ENCODE measurements around the gene KDM2A.
"Not testable (repeated sequence)": the region's sequence is repeated elsewhere in the genome, so short reads cannot be mapped to it uniquely, and the experiment has no call there.

The KDM2A gene

DNA sequence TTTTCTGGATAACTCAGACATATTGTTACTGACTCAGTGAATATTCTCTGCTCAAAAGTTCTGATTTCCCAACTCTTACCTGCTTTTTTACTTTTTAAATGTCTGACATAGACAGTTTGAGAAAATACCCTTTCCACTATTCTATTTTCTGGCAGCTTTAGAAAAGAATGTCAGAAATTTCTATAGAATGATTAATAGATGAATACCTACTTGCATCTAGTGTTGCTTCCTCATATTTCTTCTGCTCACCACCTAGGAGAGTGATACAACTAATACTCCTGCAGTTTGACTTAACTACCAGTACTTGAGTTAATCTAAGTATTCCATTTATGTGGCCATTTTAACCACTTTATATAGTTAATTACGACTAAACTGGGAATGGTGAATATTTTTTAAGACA is 55.2 kb downstream of the KDM2A start:
- DNase-seq, result no peak

DNA sequence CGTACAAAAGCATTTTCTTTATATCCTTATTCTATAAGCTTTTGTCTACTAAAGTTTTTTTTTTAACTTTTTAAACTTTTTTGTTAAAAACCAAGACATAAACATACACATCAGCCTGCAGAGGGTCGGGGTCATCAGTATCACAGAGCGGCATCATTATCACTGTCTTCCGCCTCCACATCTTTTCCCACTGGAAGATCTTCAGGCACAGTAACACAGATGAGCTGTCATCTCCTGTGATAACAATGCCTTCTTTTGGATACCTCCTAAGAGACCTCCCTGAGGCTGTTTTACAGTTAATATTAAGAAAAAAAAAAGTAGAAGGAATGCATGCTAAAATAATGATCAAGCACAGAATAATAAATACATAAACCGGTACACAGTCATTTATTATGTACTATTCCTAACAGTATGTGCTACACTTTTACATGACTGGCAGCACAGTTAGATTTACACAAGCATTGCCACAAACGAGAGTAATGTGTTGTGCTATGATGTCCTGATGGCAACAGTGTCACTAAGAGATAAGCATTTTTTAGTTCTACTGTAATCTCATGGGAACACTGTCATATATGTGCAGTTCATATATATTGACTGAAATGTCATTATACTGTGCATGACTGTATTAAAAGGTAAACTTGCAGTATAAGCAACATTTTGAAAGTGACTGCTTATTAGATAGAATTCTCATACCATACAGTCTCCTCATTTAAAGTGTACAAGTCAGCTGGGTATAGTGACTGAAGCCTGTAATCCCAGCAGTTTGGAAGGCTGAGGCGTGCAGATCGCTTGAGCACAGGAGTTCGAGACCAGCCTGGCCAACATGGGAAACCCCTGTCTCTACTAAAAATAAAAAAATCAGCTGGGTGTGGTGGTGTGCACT is 58.6 kb downstream of the KDM2A start:
- no peak for DNase-seq

DNA sequence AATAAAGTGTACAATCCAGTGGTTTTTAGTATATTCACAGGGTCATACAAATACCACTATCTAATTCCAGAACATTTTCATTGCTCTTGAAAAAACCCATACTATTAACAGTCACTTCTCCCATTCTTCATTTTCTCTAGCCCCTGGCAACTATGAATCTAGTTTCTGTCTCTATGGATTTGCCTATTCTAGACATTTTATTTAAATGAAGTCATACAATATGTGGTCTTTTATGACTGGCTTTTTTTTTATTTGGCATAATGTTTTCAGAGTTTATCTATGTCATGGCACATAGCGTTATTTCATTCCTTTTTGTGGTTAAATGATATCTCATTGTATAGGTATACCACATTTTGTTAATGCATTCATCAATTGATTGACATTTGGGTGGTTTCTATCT is 59.4 kb downstream of the KDM2A start:
- no peak for DNase-seq

DNA sequence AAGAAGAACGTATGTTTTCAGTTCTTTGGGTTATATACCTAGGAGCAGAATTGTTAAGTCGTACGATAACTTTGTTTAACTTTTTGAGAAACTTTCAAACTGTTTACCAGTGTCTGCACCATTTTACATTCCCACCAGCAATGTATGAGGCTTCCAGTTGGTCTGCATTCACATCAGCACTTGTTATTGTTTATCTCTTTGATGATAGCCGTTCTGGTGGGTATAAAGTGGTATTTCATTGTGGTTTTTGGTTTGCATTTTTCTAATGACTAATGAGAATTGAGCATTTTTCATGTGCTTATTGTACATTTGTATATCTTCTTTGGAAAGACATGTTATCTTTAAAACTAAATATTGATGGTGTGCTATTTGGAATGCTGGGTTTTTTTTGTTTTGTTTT is 59.8 kb downstream of the KDM2A start:
- DNase-seq, result no peak

DNA sequence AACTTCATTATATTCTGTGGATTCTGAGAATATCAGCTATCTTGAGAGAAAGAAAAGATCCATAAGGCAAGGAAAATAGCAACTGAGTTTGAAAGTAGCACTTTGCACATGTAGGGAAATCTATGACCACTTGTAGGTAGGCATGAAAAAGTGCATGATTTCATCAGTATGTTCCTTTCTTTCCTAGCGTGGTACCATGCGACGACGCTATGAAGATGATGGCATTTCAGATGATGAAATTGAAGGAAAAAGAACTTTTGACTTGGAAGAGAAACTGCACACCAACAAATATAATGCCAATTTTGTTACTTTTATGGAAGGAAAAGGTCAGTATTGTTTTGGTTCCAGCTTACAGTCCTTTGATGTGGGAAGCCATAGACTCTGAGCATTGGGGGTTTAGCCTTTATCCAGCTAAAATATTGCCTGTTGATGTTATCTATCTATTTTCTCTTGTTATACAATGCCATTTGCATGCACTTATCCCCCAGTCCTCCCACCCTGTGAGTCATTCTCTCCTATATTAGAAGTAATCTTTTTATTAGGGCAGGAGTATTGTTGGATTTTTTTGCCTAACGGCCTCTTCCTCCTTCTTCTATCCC is 60.9 kb downstream of the KDM2A start:
- no peak for DNase-seq

DNA sequence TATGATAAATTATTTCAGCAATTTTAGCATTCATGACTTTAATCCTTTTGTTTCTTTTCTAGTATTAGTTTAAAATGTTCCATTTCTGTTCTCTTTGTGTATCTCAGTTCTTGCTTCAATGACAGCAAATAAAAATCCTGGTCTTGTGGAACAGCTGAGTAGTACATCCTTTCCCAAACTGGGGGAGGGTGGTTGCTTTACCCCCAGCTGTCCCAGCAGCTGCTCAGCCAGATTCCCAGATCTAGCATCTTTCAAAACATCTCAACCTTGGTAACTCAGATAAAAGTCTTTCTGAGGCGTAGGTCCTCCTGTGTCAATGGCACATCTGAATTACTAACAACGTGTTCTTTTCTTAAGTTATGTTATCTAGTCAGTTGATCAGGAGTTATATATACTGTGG is 75.0 kb downstream of the KDM2A start:
- no peak for DNase-seq

DNA sequence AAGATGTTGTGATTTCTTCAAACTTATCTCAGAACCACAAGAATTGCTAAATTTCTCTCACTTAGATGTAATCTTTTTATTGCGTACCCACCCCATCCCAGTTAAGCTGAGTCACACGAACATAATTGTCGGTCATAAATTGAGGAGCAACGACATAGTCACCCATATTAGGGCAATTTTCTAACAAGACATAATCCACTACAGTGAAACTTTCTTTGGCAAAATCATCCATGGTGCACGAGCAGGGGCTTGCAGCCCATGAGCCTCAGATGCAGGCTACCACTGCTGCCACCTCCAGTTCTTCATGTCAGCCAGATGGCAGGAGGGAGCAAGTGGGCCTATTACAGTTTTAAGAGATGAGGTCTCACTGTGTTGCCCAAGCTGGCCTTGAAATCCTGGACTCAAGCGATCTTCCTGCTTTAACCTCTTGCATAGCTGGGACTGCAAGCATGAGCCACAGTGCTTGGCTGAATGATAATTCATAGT is 77.0 kb downstream of the KDM2A start:
- DNase-seq, result no peak

DNA sequence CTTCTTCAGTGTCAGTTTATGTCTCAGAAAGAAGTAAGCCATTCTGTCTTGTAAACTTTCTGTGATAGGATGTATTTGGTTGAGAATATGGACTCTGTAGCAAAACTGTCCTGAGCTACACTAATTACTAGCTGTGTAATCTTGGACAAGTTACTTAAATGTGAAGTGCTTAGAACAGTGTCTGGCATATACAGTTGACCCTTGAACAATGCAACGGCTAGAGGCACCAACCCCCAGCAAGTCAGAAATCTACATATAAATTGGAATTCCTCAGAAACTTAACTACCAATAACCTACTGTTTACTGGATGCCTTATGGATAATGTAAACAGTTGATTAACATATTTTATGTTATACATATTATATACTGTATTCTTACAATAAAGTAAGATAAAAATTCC is 78.5 kb downstream of the KDM2A start:
- no peak for DNase-seq

DNA sequence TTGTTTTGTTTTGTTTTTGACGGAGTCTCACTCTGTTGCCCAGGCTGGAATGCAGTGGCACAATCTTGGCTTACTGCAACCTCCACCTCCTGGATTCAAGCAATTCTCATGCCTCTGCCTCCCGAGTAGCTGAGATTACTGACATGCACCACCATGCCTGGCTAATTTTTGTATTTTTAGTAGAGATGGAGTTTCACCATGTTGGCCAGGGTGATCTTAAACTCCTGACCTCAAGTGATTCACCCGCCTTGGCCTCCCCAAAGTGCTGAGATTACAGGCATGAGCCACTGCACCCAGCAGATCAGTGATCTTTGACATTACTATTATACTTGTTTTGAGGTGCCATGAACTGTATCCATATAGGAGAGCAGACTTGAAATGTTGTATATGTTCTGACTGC is 79.7 kb downstream of the KDM2A start:
- DNase-seq, result not testable (repeated sequence)

DNA sequence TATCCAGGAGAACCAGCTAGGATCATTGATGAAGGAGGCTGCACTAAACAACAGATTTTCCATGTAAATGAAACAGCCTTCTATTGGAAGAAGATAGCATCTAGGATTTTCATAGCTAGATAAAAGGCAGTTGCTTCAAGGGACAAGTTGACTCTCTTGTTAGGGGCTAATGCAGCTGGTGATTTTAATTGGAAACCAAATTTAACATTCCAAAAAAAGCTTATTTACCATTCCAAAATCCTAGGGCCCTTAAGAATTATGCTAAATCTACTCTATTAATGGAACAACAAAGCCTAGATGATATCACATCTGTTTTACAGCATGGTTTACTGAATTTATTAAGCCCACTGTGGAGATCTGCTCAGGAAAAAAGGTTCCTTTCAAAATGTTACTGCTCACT is 80.7 kb downstream of the KDM2A start:
- DNase-seq, result no peak

DNA sequence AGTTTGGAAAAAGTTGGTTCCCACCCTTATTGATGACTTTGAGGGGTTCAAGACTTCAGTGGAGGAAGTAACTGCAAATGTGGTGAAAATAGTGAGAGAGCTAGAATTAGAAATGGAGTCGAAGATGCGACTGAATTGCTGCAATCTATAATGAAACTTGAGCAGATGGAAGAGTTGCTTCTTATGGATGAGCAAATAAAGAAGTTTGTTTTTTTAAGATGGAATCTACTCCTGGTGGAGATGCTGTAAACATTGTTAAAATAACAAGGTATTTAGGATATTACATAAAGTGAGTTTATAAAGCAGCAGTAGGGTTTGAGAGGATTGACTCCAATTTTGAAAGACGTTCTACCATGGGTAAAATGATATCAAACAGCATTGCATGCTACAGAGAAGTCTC is 83.0 kb downstream of the KDM2A start:
- DNase-seq, result no peak

DNA sequence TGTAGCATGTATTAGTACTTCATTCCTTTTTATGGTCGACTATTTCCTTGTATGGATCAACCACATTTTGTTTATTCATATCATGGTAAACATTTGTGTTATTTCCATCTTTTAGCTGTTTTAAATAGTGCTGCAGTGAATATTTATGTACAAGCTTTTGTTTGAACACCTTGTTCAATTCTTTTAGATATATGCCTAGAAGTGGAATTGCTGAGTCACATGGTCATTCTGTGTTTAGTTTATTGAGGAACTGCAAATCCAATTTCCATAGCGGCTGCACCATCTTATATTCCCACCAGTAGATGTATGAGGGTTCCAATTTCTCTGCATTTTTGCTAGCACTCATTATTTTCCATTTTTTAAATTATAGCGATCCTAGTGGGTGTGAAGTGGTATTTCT is 85.8 kb downstream of the KDM2A start:
- DNase-seq, result no peak

DNA sequence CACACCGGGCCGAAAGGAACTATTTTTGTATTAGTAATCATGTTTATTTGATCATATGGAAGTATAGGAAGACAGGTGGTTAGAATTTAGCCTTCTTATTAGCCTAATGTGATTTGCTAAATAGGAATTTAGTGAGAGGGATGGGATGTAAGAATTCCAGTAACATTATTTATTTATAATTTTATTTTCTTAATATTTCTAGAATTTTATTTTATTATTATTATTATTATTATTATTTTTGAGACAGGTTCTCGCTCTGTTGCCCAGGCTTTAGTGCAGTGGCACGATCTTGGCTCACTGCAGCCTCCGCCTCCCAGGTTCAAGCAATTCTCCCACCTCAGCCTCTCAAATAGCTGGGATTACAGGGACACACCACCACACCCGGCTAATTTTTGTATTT is 90.2 kb downstream of the KDM2A start:
- not testable (repeated sequence) for DNase-seq

DNA sequence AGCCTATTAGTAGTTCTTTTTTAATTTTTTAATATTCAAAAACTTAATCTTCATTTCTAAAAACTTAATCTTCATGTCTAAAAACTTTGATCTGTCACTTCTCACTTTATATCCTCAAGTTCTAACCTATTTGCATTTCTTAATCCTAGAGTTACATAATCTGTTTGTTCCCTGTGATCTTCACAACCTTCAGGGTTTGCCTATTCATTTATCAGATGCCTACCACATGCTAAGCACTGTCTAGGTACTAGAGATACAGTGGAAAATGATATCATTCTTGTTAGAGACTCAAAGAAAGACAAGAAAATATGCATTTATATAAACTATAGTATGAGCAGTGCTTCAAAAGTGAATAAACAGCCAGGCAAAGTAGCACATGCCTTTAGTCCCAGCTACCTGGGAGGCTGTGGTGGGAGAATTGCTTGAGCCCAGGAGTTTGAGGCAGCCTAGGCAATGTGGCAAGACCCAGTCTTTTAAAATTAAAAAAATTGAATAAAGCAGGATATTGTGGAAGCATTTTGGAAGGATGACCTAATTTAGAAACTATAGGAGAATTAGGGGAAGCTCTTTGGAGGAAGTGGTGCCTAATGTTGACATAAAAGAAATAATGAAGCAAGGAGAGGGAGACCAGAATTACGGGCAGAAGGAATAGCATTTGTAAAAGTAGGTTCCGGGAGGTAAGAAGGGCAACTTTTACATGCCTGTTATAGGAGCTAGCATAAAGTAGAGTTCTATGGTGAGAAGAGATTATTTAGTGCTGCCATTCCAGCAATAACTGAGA is 92.8 kb downstream of the KDM2A start:
- DNase-seq, result no peak

DNA sequence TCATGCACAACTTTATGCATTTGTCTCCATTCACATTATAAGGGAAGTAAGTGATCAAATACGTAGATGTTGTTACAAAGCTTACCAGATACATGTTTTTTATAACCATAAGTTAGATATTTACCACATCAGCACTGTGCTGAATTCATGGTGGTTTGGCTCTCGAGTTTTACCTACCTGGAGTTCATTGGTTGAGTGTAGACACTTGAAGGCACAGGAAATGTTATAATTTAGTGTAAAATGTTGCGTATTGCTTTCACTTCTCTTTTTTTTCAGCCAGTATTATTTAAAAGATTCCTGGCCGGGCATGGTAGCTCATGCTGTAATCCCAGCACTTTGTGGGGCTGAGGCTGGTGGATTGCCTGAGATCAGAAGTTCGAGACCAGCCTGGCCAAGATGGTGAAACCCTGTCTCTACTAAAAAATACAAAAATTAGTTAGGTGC is 94.1 kb downstream of the KDM2A start:
- DNase-seq, result no peak

DNA sequence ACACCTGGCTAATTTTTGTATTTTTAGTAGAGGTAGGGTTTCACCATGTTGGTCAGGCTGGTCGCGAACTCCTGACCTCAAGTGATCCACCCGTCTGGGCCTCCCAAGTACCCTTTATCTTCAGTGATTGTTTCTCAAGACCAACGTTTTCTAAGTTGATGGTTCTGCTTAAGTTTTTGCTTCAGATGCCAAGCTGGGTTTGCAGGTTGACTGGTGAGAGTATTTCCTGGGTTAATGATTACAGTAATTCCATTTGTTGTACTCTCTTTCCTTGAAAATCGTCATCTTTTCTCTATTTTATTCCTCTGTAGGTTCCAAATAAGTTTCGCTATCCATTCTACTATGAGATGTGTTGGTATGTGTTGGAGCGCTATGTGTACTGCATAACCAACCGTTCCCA is 108.7 kb downstream of the KDM2A start:
- DNase-seq, result no peak

DNA sequence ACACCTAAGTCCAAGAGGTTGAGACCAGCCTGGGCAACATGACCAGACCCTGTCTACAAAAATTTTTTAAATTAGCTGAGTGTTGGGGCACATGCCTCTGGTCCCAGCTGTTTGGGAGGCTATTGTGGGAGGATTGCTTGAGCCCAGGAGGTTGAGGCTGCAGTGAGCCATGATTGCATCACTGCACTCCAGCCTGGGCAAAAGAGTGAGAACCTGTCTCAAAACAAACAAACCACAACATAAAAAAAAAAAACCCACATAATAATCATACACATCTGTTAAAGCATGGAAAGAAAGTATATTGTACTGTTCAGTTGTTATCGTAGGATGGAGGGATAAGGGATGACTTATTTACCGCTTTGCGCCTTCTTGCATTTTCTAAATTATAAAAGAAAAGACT is 111.3 kb downstream of the KDM2A start:
- no peak for DNase-seq

DNA sequence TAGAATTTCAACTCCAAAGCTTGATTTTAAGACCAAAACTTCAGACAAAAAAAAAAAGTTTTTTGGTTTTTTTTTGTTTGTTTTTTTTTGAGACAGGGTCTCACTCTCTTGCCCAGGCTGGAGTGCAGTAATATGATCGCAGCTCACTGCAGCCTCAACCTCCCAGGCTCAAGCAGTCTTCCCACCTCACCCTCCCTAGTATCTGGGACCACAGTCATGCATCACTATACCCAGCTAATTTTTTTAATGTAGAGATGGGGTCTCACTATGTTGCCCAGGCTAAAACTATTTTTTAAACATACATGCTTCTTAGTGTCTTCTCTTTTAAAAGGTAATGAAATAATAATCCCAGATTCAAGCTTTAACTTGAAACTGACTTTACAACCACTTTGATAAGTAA is 111.8 kb downstream of the KDM2A start:
- DNase-seq, result no peak

DNA sequence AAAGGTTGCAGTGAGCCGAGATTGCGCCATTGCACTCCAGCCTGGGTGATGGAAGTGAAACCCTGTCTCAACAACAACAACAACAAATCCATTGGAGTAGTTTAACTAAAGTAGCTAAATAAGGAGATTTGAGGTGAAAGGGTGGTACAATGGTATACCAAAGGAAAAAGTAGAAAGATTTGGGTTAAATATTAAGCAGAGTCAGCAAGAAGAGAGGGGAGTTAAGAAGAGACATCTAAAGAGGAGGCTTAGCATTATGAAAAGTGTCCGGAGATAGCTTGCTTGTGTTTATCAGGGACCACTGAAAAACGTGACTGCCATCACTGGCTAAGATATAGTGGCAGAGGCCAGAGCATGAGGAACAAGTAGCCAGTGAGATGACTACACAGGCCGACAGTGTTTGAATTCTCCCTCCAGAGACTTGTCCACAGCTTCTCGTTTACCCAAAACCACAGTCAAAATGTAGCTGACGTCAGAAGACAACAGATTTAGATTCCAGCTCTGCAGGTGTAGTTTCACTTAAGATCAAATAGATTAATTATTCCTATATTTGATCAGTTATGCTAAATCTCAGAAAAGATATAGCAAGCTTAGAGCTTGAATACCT is 114.6 kb downstream of the KDM2A start:
- DNase-seq, result no peak

DNA sequence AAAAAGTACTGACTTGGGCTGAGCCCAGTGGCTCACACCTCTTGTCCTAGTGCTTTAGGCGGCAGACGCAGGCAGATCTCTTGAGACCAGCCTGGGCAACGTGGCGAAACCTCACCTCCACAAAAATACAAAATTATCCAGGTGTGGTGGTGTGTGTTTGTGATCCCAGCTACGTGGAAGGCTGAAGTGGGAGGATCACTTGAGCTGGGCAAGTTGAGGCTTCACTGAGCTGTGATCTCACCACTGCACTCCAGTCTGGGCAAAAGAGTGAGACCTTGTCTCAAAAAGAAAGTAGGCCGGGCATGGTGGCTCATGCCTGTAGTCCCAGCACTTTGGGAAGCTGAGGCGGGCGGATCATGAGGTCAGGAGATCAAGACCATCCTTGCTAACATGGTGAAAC is 115.5 kb downstream of the KDM2A start:
- not testable (repeated sequence) for DNase-seq

DNA sequence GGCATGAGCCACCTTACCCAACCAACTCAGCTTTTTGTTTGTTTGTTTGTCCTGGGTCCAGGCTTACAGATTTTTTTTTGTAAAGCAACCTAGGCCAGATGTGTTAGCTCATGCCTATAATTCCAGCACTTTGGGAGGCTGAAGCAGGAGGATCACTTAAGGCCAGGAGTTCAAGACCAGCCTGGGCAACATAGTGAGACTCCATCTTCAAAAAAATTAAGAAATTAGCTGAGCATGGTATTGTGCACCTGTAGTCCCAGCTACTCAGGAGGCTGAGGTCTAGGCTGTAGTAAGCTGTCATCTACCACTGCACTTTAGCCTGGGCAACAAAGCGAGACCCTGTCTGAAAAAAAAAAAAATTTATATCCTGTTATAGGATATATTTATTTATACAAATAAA is 118.5 kb downstream of the KDM2A start:
- no peak for DNase-seq

DNA sequence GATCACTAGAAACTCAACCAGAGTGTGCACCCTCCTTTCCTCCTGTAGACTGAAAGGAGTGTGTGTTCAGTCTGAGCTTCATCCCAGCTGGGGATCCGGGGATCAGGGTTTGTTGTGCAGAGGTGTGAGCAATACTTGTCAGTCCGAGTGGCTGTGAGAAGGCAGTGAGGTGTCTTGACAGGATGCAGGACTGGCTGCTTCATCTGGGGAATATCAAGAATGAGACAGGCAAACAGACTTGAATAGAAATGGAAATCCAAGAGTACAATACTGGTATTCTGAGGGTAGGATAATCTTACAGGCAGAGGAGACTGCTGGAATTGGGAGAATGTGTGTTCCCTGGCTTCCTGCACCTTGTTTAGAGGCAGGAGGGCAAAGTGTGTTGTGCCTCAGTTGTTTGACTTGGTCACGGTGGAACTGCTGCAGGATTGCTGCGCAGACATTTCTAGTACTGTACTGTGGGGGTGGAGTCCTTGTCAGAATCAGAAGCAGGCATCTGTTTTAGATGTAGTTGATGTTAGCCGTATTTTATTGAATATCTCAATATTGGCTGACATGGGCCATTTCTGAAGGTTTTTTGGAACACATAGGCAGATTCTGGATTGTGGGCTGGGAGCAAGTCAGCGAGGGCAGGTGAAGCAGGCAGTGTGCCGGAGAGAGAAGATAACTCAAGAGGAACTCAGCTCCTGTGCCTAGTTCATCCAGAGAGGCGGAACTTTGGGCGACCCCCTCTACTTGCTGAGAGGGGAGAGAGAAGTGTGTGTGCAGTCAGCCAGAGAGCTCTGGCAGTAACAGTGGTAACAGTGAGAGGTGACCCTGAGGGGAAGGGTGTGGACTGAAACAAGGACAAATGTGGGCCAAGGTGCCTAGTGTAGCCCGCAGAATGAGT is 120.1 kb downstream of the KDM2A start:
- no peak for DNase-seq

Measured in bone marrow (tissue), 2 donors.